Sigmoid colon (tissue), 4 donors: ENCODE measurements around the gene SCYGR2.

Source experiments
- EP300 ChIP-seq, 4 donors: sonication (generic); formaldehyde crosslinking; IDR thresholded peaks; one replicate each; pipeline ENCODE4 v1.6.1; 2017; ENCODE audit warnings: antibody characterized with exemption in 4 of 4
- TF ChIP-seq, protein P1 (sequence below), 4 experiments: fragments of 450-650 bp in 3 of 4; fragments of 200-600 bp in 1 of 4; IDR thresholded peaks; one replicate each; pipeline ENCODE4 v1.5.1; 2016 to 2019; ENCODE audit warnings: antibody characterized with exemption in 4 of 4, mild to moderate bottlenecking in 3 of 4, moderate library complexity in 2 of 4

DNA sequence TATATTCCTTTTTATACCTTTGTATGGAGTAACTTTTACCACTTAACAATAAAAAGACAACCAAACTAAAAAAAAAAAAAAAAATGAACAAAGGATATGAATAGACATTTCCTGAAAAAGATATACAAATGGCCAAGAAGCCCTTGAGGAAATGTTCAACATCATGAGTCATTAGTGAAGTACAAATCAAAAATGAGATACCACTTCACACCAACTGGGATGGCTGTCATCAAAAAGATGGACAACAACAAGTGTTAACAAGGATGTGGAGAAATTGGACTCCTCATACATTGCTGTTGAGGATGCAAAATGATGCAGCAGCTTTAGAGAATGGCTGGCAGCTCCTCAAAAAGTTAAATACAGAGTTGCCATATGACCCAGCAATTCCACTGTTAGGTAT lies 22.6 kb upstream of the SCYGR2 start:
- TF ChIP-seq, protein P1, sequence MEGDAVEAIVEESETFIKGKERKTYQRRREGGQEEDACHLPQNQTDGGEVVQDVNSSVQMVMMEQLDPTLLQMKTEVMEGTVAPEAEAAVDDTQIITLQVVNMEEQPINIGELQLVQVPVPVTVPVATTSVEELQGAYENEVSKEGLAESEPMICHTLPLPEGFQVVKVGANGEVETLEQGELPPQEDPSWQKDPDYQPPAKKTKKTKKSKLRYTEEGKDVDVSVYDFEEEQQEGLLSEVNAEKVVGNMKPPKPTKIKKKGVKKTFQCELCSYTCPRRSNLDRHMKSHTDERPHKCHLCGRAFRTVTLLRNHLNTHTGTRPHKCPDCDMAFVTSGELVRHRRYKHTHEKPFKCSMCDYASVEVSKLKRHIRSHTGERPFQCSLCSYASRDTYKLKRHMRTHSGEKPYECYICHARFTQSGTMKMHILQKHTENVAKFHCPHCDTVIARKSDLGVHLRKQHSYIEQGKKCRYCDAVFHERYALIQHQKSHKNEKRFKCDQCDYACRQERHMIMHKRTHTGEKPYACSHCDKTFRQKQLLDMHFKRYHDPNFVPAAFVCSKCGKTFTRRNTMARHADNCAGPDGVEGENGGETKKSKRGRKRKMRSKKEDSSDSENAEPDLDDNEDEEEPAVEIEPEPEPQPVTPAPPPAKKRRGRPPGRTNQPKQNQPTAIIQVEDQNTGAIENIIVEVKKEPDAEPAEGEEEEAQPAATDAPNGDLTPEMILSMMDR (IDR thresholded peaks at IDR 0.05): no peak
- TF ChIP-seq EP300 (IDR thresholded peaks at IDR 0.05): no peak
